CD4-positive, alpha-beta memory T cell (primary cell): ENCODE data around the gene PTPN12. TPM values are rescaled to one million over a fixed set of nuclear protein-coding genes. Genes with fewer than 3 reads are reported as not detected.
"Not testable (repeated sequence)": the region's sequence is repeated elsewhere in the genome, so short reads cannot be mapped to it uniquely, and the experiment has no call there.

Experiments used
- CTCF ChIA-PET: fragments of 350-600 bp; sonication (Branson Sonifier 250); formaldehyde crosslinking; loops from one replicate; lab custom pipeline; 2021; ENCODE audit warnings: inconsistent platforms; ENCODE audit not compliant: partially characterized antibody; lab: Charles Lee
- POLR2A ChIA-PET: fragments of 350-600 bp; sonication (Branson Sonifier 250); formaldehyde crosslinking; loops from one replicate; lab custom pipeline; 2021; ENCODE audit not compliant: partially characterized antibody; lab: Charles Lee
- DNase-seq, 5 donors: peaks; one replicate each; pipeline versions ENCODE4 v3.0.0 to v3.0.0-alpha.2; 2020 to 2022; ENCODE audit warnings: mixed read lengths in 1 of 5
- H3K27ac ChIP-seq: one replicate; pipeline ENCODE4 v1.7.0; 2013; ENCODE audit warnings: low read depth, low read length
- H3K27me3 ChIP-seq: 2 replicates; pipeline ENCODE4 v1.7.0; 2013; ENCODE audit warnings: mild to moderate bottlenecking, low read length, moderate library complexity; ENCODE audit not compliant: insufficient read depth
- H3K36me3 ChIP-seq: 2 replicates; pipeline ENCODE4 v1.7.0; 2013; ENCODE audit warnings: mild to moderate bottlenecking, low read length, moderate library complexity; ENCODE audit not compliant: insufficient read depth
- H3K4me1 ChIP-seq: 2 replicates; pipeline ENCODE4 v1.7.0; 2013; ENCODE audit warnings: mild to moderate bottlenecking, low read length, moderate library complexity; ENCODE audit not compliant: insufficient read depth
- H3K4me3 ChIP-seq, 2 donors: one replicate each; pipeline ENCODE4 v1.7.0; 2013; ENCODE audit warnings: low read length in 2 of 2, mild to moderate bottlenecking in 1 of 2
- H3K9me3 ChIP-seq, 2 donors: one replicate each; pipeline ENCODE4 v1.7.0; 2013; ENCODE audit warnings: low read length in 2 of 2, control low read depth in 1 of 2; ENCODE audit not compliant: control insufficient read depth in 1 of 2
- H3K27ac Mint-ChIP-seq, 7 donors: one replicate each; pipeline ENCODE4 v1.8.0; 2020 to 2021; ENCODE audit warnings: mixed read lengths in 7 of 7, mild to moderate bottlenecking in 6 of 7, inconsistent platforms in 3 of 7, moderate library complexity in 3 of 7
- H3K27me3 Mint-ChIP-seq, 2 donors: one replicate each; pipeline ENCODE4 v1.8.0; 2020 to 2021; ENCODE audit warnings: mixed read lengths in 2 of 2
- H3K36me3 Mint-ChIP-seq, 2 donors: one replicate each; pipeline ENCODE4 v1.8.0; 2020 to 2021; ENCODE audit warnings: mixed read lengths in 2 of 2, inconsistent platforms in 1 of 2, mild to moderate bottlenecking in 1 of 2
- H3K4me1 Mint-ChIP-seq, 4 donors: one replicate each; pipeline ENCODE4 v1.8.0; 2020 to 2021; ENCODE audit warnings: mixed read lengths in 4 of 4, mild to moderate bottlenecking in 1 of 4
- H3K4me3 Mint-ChIP-seq, 8 donors: one replicate each; pipeline ENCODE4 v1.8.0; 2020 to 2021; ENCODE audit warnings: mixed read lengths in 8 of 8, mild to moderate bottlenecking in 7 of 8, moderate library complexity in 6 of 8, inconsistent platforms in 3 of 8
- H3K9me3 Mint-ChIP-seq, 8 donors: one replicate each; pipeline ENCODE4 v1.8.0; 2020 to 2021; ENCODE audit warnings: mixed read lengths in 8 of 8, mild to moderate bottlenecking in 5 of 8, inconsistent platforms in 3 of 8, moderate library complexity in 1 of 8
- intact Hi-C: fragments of 100-400 bp; cut with micrococcal nuclease; formaldehyde crosslinking; loops from one replicate; pipeline ENCODE4 v1.15.1; 2023
- polyA plus RNA-seq, 2 donors: library from polyadenylated mRNA; unstranded; fragments of 300-500 nt; fragmentation: Illumina TruSeq; gene quantifications; one replicate each; pipeline ENCODE4 v1.2.3, GENCODE V29; 2021
- total RNA-seq, 2 experiments: library from RNA; stranded (reverse); gene quantifications; one replicate each; pipeline ENCODE4 v1.2.3, GENCODE V29; 2021

PTPN12 gene
- total and polyA plus RNA-seq, 4 experiments from 2014 or later: 0.90 to 24.4 (median 10.1) TPM

DNA sequence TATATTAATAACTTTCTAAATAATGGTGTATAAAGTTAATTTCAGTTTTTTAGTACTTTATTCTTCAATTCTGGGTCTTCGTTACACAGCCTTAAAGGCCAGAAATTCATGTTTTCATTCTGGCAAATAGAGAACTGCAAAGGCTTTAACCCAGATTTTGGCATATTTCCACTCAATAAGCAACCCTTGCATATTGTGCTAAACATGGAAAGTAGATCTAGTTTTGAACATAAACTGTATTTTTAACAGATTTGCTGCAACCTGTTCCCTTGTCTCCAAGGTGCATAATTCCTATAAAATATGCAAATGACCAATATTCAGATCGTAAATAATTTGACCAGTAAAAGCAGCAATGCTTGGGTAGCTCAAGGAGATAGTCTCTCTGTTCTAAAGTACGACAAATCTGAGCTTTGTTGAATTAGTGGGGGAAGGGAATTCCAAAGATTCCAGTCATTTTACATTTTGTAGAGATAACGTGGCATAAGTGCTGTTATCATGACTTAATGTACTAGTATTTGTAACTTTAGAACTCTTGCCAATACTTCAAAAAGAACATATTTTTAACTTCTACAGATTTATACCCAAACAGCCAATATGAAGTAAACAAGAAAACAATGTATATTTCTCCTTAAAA lies 112.7 kb downstream of the PTPN12 start:
- no peaks in the 10 kb centered on the region for H3K9me3 ChIP-seq
- H3K4me3 ChIP-seq: no peak overlapping the region
- H3K27ac ChIP-seq: no peak overlapping the region
- intact Hi-C loops: no loop called here
- POLR2A ChIA-PET: no interaction called here
- no peaks in the 10 kb centered on the region for H3K27me3 Mint-ChIP-seq
- DNase-seq: no peak
- peaks cover 0 to 2% (median 0%) of the 10 kb centered on the region in 4 donors for H3K4me1 Mint-ChIP-seq
- H3K27ac Mint-ChIP-seq: no peak overlapping the region
- peaks cover 0 to 4% of the 10 kb centered on the region in 2 donors for H3K36me3 Mint-ChIP-seq
- no peaks in the 10 kb centered on the region for H3K9me3 Mint-ChIP-seq
- no peaks in the 10 kb centered on the region for H3K4me1 ChIP-seq
- CTCF ChIA-PET: interaction anchor here (1.0 to 14.0 kb wide), 7 partner anchors 11 to 115 kb away, joined by 3 to 176 read pairs (median 17); no protein-coding TSS in a partner anchor
- H3K27me3 ChIP-seq: no peaks in the 10 kb centered on the region
- H3K4me3 Mint-ChIP-seq: no peak overlapping the region
- H3K36me3 ChIP-seq: no peaks in the 10 kb centered on the region

DNA sequence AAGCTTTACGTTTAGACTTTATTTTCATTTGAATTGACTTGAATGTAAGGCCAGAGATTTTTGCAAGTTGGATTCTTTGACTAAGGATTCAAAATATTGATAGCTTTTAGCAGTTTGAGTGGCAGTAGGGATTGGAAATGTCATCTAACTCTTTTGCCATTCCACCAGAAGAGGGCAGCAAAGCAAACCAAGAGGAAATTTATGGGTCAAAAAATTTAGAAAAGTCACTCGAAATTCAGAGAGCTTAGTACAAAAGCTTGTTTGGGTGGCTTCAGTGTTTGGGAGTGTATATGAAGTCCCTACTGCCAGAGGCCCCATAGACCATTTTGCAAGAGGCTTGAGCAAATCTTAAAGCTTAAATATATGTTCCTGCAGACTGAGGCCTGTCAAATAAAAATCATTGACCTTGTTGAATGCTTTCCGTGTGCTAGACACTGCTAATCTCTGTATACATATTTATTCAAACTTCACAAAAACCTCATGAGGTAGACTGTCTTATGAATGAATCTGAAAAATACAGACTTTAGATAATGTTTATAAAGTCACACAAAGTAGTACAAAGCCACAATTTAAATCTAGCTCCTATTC lies 114.6 kb downstream of the PTPN12 start:
- ChIA-PET CTCF (interaction anchor here (0.7 to 14.0 kb wide), 60 partner anchors 9 to 402 kb away, joined by 3 to 176 read pairs (median 4); partner anchors contain the start of gene PTPN12), POLR2A (interaction anchor here (0.6 to 1.3 kb wide), 2 partner anchors 64 to 121 kb away, joined by 3 to 4 read pairs; no protein-coding TSS in a partner anchor)
- peak in 4 of 5 donors; percentile 36 to 48 (median 44) for DNase-seq
- Mint-ChIP-seq H3K27ac (no peak overlapping the region), H3K4me3 (no peak overlapping the region), H3K27me3 (no peaks in the 10 kb centered on the region), H3K9me3 (no peaks in the 10 kb centered on the region), H3K4me1 (peaks cover 0 to 2% (median 0%) of the 10 kb centered on the region in 4 donors), H3K36me3 (no peaks in the 10 kb centered on the region)
- Histone ChIP-seq H3K4me1 (no peaks in the 10 kb centered on the region), H3K36me3 (no peaks in the 10 kb centered on the region), H3K27ac (no peak overlapping the region), H3K9me3 (no peaks in the 10 kb centered on the region), H3K4me3 (no peak overlapping the region), H3K27me3 (no peaks in the 10 kb centered on the region)
- intact Hi-C loops: loop anchor here (1.0 kb wide), 2 partner anchors 108 to 114 kb away; partner anchors contain the start of gene PTPN12

DNA sequence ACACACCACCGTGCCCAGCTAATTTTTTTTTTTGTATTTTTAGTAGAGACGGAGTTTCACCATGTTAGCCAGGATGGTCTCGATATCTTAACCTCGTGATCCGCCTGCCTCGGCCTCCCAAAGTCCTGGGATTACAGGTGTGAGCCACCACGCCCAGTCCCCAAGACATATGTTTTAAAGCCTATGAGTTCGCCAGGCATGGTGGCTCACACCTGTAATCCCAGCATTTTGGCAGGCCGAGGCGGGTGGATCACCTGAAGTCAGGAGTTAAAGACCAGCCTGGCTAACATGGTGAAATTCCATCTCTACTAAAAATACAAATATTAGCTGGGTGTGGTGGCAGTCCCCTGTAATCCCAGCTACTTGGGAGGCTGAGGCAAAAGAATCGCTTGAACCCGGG lies 115.7 kb downstream of the PTPN12 start:
- H3K36me3 Mint-ChIP-seq, H3K36me3 ChIP-seq, H3K4me1 ChIP-seq, H3K4me3 Mint-ChIP-seq, H3K27ac Mint-ChIP-seq, POLR2A ChIA-PET, H3K27ac ChIP-seq, H3K4me1 Mint-ChIP-seq, H3K27me3 ChIP-seq, H3K27me3 Mint-ChIP-seq, H3K9me3 Mint-ChIP-seq, intact Hi-C loops, H3K4me3 ChIP-seq, DNase-seq, H3K9me3 ChIP-seq: not testable (repeated sequence)
- CTCF ChIA-PET: interaction anchor here (0.6 to 14.0 kb wide), 14 partner anchors 8 to 390 kb away, joined by 3 to 176 read pairs (median 13); partner anchors contain the start of gene PTPN12

DNA sequence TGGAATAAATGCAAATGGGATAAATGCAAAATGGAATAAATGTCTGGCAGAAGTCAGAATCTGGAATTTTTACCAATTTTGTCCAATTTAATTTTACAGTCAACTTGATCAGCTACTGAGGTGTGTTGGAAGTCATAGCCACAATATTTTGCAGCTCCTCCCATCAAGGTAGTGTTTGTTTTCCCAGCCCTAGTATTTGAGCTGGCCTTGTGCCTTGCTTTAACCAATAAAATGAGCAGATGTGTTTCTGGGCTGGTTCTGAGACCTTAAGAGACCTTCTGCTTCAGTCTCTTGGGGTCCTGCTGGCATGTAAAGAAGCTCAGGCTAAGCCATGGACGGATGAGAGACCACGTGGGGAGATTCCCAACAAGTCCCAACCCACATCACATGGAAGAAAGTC lies 116.5 kb downstream of the PTPN12 start:
- CTCF ChIA-PET: interaction anchor here (0.5 to 14.0 kb wide), 8 partner anchors 32 to 390 kb away, joined by 3 to 176 read pairs (median 10); no protein-coding TSS in a partner anchor
- H3K9me3 Mint-ChIP-seq: no peaks in the 10 kb centered on the region
- Histone ChIP-seq H3K9me3 (no peaks in the 10 kb centered on the region), H3K36me3 (no peaks in the 10 kb centered on the region), H3K4me3 (no peak overlapping the region), H3K27ac (no peak overlapping the region), H3K27me3 (no peaks in the 10 kb centered on the region), H3K4me1 (no peaks in the 10 kb centered on the region)
- POLR2A ChIA-PET: no interaction called here
- no peak overlapping the region for H3K4me3 Mint-ChIP-seq
- DNase-seq: no peak
- intact Hi-C loops: no loop called here
- H3K4me1 Mint-ChIP-seq: peaks cover 0 to 2% (median 0%) of the 10 kb centered on the region in 4 donors
- no peaks in the 10 kb centered on the region for H3K36me3 Mint-ChIP-seq
- H3K27me3 Mint-ChIP-seq: no peaks in the 10 kb centered on the region
- H3K27ac Mint-ChIP-seq: no peak overlapping the region

DNA sequence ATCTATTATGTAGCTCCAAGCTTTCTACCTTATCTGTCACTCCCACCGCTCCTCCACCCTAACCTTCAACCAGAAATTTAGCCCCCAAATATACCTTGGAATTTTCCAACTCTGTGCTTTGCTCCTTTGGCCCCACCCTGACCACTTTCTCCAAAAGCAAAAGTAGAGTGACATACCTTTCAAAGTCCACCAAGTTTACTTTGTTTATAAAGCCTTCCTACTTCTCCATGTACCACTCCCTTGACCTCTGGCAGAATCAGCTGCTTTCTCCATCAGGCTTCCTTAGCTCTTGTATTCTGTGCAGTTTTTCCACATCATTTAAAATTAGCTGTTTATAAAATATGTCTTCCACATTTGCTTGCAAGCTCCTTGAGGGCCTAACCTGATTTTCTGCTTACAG lies 118.3 kb downstream of the PTPN12 start:
- ChIA-PET CTCF (interaction anchor here (0.8 to 14.0 kb wide), 8 partner anchors 43 to 388 kb away, joined by 3 to 176 read pairs (median 18); no protein-coding TSS in a partner anchor), POLR2A (no interaction called here)
- Mint-ChIP-seq H3K36me3 (no peaks in the 10 kb centered on the region), H3K4me1 (peaks cover 0 to 2% (median 0%) of the 10 kb centered on the region in 4 donors), H3K27ac (peak overlapping the region in 1 of 7 donors; percentile 7), H3K27me3 (no peaks in the 10 kb centered on the region), H3K9me3 (no peaks in the 10 kb centered on the region), H3K4me3 (no peak overlapping the region)
- Histone ChIP-seq H3K27me3 (no peaks in the 10 kb centered on the region), H3K9me3 (no peaks in the 10 kb centered on the region), H3K27ac (no peak overlapping the region), H3K4me1 (no peaks in the 10 kb centered on the region), H3K36me3 (no peaks in the 10 kb centered on the region), H3K4me3 (no peak overlapping the region)
- intact Hi-C loops: loop anchor here (5.0 kb wide), 2 partner anchors 42 to 282 kb away; partner anchors contain the start of gene RSBN1L
- DNase-seq: no peak

DNA sequence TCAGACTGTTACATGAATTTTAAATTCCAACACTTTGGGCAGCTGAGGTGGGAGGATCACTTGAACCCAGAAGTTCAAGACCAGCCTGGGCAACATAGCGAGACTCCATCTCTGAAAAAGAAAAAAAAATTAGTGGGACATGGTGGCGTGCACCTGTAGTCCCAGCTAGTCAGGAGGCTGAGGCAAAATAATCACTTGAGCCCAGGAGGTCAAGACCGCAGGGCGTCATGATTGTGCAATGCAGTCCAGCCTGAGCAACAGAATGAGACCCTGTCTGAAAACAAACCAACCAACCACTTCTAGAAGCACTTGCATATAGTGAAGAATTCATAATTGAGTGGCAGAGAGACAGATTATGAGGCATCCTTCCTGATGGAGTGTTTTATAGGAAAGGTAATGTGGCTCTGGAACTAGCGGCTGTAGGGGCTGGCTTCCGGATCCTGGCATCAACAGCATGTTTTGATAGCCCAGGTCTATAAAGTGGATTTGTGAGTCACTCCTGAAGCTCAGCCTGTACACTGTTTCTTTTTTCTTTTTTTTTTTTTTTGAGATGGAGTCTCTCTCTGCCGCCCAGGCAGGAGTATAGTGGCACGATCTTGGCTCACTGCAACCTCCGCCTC lies 118.9 kb downstream of the PTPN12 start:
- ChIA-PET CTCF (interaction anchor here (0.7 to 14.0 kb wide), 15 partner anchors 8 to 387 kb away, joined by 3 to 176 read pairs (median 5); partner anchors contain the start of genes PHTF2 and TMEM60), POLR2A (no interaction called here)
- intact Hi-C loops: loop anchor here (2.0 to 5.0 kb wide), 3 partner anchors 41 to 385 kb away; partner anchors contain the start of gene RSBN1L
- H3K36me3 ChIP-seq: no peaks in the 10 kb centered on the region
- no peaks in the 10 kb centered on the region for H3K9me3 Mint-ChIP-seq
- H3K4me3 Mint-ChIP-seq: no peak overlapping the region
- no peak for DNase-seq
- no peaks in the 10 kb centered on the region for H3K36me3 Mint-ChIP-seq
- H3K27me3 ChIP-seq: no peaks in the 10 kb centered on the region
- H3K27ac ChIP-seq: no peak overlapping the region
- no peak overlapping the region for H3K4me3 ChIP-seq
- H3K9me3 ChIP-seq: no peaks in the 10 kb centered on the region
- H3K4me1 Mint-ChIP-seq: peaks cover 0 to 2% (median 0%) of the 10 kb centered on the region in 4 donors
- H3K27ac Mint-ChIP-seq: no peak overlapping the region
- no peaks in the 10 kb centered on the region for H3K4me1 ChIP-seq
- H3K27me3 Mint-ChIP-seq: no peaks in the 10 kb centered on the region
